ENCODE results near the gene GLTP.
A peak's percentile ranks its signal among the peaks of the same experiment; 100 is the strongest.
"Not testable (repeated sequence)": the region's sequence is repeated elsewhere in the genome, so short reads cannot be mapped to it uniquely, and the experiment has no call there.

Gene GLTP

DNA sequence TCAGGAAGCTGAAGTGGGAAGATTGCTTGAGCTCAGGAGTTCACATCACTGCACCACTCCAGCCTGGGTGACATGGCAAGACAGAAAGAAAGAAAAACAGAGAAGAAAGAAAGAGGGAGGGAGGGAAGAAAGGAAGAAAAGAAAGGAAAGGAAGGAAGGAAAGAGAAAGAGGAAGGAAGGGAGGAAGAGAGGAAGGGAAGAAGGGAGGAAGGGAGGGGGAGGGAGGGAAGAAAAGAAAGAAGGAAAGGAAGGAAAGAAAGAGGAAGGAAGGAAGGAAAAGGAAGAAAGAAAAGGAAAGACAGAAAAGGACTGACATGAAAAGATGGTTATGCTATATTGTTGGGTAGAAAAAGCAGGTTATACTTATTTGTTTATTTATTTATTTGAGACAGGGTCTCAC is 3.9 kb downstream of the GLTP start:
- DNase-seq: no peak

DNA sequence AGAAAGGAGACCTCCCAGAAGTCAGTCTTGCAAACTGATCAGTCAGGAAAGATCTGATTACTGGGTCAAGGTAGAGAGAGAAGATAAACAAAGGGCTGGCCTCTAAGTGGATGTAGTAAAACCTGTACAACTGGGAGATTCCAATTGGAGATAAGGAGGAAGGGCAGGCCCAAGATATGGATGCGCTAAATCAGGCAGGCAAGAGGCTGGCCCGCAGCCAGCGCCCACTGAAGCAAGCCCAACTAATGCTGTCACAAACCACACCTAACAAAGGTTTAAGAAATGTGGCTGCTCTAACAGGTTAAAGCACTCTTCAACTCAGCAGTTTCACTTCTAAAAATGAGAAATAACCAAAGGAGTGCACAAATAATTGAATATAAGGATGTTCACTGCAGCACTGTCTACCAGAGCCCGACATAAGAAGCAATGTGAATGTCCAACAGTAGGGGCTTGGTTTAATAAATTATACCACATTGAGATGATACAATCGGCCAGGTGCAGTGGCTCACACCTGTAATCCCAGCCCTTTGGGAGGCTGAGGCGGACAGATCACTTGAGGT is 4.7 kb downstream of the GLTP start:
- DNase-seq: no peak

DNA sequence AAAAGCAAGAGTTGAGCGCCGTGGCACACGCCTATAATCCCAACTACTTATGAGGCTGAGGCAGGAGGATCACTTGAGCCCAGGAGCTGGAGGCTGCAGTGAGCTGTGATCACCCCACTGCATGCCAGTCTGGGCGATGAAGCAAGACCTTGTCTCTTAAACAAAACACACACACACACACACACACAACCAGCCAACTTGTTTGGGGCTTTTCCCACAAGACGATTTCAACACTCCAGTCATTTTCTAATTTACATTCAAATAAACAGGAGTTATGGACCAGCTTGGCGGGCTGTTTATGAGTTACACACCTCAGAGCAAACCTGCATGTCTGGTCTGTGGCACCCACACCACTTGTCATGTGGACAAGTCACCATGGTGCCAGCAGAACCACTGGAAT is 6.7 kb downstream of the GLTP start:
- no peak for DNase-seq

DNA sequence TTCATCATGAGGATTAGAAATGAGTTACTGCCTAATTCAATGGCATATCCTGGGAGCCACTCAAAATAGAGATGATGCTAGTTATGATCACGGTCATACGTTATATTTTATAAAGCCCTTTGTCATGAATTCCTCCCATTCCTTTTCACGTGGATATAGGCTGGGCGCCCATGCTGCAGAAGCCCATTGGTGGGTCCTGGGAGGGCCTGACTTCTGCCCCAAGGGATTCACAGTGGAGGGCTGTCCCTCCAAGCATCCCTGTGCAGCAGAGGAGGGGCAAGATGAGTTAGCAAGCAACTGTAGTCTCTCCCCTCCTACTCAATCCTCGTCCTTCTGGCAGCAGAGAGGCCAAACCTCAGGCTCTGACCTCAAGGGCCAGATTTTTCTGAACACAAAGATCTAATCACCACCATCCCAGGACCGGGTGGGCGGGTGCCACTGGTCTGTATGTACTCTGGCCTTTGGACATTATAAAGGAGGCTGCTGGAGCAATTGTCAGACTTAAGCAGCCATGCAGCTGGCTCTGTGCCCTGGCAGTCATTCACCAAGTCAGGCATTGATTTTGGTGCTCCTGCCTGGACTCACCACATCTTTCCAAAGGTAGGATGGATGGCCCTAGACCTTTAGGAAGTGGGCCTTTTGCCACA is 8.6 kb downstream of the GLTP start:
- no peak for DNase-seq

DNA sequence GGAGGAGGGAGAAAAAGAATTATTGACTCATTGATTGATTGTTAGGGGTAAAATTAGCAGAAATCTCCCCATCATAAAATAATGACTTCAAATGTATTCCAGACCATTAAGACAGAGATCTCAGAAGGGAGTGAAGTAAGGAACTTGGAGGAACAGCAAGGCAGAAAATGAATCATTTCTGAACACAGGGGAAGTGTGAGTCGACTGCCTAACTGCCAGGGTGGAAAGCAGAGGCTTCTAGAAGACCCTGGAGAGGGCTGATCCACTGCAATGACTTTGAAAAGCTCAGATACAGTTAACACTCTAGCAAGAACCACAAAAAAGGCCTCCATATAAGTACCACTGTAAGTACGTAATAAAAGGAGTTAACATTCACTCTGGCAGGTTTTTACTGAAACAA is 9.7 kb downstream of the GLTP start:
- DNase-seq: no peak

DNA sequence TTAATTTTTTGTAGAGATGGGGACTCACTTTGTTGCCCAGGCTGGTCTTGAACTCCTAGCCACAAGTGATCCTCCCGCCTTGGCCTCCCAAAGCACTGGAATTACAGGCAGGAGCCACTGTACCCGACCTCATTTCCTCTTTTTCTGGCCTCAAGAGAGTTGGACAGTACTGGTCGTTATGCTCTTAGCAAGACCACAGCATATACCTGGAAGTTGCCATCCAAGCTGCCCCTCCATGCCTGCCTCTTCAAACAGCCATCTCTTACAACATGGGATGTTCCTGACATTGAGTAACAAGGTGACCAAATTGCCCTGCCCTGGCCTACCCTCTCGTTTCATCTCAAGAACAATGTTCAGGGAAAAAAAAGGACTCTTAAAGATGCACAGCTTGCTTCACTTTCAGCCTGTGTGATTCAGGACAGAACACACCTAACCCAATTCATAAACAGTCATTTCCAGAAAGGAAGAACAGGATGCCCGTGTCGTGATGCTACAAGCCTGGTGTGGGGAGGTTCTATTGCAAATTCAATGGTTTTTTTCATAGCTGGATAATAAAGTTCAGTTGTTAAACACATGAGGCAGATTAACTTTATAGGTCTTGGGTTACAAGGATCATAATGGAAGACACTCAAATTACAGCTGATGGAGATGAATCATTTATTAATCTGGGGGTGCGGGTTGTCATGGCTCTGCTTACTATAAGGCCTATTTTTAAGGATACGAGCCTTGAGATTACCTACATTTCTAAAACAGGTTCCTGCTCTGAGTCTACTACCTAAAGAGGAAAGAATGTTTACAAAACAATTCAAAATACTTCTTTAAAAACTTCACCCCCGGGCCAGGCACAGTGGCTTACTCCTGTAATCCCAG is 11.9 kb downstream of the GLTP start:
- no peak for DNase-seq

DNA sequence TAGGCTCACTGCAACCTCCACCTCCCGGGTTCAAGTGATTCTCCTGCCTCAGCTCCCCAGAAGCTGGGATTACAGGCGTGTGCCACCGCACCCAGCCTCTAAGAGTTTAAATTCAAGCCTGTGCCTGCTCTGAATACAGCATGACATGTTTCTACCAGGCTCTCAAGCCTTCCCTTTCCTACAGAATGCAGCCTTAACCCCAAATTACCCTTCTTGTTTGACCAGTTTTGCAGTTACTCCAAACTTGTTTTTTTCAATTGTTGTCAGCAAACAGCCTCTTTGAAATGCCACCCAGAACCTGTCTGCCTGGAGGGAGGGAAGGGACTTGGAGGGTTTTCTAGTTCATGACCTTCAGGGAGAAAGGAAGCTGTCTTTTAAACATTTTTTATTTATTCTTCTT is 15.4 kb downstream of the GLTP start:
- no peak for DNase-seq

DNA sequence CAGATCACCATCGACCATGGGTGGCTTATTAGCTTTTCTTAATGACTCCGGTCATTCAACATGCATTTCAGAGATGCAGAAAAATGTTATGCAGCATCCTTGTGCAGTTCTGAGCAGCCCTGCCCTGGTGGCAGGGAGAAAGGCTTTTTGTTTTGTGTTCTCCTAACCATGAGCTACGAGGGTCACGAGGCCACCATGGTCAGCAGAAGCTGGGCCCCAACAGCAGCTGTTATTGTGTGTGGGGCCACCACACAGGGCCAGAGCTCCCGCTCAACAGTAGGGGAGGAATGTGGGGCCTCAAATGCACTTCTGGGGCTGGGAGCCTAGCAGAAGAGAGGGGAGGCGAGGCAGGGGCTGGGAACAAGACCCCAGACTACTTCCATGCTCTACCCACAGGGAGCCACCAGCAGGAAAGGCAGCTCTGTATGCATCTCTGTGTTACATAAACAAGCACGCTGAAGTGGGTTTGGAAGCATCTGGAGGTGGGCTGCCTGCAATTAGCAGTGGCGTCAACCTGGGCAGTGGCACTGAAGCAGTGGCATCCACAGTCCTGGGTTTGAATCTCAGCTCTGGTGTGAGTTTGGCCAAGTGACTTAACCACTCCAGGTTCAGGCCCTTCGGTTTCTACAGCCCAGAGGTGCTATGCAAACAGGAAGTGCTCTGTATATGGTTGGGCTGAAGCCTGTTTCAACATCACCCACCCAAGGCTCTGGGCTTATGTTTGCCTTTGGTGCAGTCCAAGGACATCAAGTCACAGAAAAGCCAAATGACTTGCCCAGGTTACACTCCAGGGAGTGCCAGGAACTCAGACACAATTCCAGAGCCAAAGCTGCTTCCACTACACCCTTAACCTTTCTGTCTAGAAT is 16.3 kb downstream of the GLTP start:
- DNase-seq: peak; percentile 34 to 39

DNA sequence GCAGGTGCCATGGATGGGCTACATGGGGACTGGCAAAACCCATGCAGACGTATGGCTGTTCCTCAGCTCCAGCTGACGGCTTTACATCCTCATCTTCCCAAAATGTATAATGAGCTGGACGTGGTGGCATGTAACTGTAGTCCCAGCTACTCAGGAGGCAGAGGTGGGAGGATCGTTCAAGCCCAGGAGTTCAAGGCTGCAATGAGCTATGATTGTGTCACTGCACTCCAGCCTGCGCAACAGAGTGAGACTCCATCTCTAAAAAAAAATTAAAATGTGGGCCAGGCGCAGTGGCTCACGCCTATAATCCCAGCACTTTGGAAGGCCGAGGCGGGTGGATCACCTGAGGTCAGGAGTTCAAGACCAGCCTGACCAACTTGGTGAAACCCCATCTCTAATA is 17.9 kb downstream of the GLTP start:
- DNase-seq: not testable (repeated sequence)

DNA sequence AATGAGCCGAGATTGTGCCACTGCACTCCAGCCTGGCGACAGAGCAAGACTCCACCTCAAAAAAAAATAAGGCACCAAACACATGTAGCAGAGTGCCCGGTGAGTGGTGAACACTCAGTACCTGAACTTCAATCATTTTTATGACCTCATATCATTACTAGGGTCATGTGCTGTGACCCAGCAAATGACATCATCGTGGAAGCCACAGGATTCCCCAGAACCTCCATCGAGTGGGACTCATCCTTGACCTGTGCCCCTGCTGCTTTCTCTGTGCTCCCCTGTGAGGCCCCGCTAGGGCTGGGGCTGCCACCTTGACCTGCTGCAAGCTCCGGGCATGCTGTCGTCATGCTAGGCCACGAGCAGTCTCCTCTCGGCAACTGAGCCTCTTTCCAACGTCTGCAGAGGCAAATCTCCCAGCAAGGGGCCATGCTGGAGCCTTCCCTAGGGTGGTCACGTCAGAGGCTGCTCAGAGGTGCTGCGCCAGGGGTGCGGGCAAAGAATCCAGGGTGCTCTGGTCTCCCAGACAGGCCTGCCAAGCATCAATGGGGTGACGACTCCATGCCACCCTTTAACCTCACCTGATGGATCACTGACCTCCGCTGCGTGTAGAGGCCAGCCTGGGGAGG is 18.5 kb downstream of the GLTP start:
- no peak for DNase-seq

DNA sequence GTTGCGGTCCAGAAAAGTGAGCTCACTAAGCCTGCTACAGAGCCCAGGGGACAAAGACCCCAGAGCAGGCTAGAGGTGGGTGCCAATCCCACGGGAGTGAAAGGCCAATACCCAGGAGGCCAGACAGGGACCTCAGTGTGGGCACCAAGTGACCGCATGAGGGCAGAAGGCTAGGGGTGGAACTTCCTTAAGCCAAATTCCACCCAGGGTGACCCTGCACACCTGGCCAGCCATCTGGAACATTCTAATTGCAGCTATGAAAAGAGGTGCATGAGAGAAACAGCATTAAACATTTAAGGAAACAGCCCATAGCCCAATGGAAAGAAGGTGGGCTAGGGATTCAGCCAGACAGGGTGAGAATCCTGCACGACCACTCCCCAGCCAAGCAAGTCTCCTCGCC is 19.4 kb downstream of the GLTP start:
- no peak for DNase-seq

DNA sequence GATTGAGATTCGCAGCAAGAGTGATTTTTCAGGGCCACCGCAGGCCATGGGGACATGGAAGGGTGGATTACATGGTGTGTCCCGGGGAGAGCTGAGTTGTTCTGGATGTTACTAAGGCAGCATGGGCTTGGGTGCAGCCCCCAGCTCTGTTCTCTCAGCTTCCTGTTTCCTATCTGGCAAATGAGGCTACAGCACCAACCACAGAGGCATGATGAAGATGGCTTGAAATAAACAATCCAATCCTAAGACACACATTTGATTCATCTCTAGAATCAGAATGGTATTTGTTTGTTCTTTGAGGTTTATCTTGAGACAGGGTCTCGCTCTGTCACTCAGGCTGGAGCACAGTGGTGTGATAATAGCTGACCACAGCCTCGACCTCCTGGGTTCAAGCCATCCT is 21.6 kb downstream of the GLTP start:
- DNase-seq: no peak

DNA sequence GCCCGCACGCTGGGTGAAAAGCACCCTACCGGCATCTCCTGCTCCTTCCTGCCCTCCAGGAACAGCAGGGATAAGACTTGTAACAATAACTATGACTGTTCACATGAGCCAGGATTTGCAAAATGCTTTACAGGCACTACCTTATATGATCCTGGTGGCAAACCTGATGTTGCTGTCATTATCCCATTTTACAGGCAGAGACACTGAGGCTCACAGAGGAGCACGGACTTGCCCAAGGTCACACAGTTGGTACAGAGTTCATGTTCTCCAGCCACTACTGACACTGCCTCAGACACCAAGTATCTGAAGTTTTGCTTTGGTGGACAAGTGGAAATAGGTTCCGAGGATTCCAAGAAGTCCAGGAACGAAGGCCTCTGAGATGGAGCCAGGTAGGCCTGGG is 22.6 kb downstream of the GLTP start:
- no peak for DNase-seq

DNA sequence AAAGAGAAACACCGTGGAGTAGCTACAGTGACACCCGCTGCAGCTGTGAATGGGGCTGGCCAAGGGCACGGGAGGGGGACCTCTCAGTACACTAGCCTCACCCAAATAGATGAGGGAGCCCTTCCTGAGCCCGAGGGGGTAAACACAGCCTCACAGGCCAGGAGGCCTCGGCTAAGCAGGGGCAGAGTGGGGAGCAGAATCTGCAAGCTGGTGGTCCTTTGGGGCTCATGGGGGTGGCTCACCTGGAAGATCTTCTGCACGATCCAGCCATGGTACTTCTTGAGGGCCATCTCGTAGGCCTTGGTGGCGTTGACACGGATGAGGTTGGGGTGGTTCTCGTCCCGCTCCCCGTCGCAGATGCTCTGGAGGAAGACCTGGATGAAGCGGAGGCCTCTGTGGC is 25.0 kb downstream of the GLTP start:
- DNase-seq: no peak

DNA sequence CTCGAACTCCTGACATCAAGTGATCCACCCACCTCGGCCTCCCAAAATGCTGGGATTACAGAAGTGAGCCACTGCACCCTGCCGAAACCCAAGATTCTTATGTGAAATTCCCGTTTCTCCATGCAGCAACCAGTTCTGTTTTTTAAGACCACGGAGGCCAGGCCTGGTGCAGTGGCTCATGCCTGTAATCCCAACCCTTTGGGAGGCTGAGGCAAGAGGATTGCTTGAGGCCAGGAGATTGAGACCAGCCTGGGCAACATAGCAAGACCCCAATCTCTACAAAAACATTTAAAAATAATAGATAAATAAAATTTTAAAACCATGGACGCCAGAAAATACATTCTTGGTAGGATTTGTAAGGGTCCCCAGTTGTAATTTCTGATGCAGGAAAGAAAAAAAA is 29.8 kb downstream of the GLTP start:
- DNase-seq: not testable (repeated sequence)

DNA sequence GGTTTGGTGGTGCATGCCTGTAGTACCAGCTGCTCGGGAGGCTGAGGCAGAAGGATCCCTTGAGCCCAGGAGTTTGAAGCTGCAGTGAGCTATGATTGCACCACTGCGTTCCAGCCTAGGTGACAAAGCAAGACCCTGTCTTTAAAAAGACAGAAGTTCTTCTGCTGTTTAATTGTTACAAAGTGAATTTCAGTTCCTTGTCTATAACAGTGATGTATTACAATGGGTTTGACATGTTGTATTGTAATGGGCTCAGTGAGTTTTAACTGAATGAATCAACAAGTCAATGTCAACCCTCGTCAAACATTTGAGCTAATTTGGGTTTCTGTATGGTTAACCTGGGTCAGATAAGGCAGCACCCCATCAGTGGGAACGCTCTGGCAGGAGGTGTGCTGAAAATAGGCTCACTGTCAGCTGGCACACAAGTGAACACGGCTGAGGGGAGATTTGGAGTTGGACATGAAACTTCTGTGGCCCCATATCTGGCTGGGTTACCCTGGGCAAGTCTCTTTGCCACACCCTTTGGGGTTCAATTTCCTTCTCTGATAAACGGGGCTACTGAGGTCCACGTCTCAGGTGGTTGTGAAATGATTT is 33.1 kb downstream of the GLTP start:
- DNase-seq: no peak

DNA sequence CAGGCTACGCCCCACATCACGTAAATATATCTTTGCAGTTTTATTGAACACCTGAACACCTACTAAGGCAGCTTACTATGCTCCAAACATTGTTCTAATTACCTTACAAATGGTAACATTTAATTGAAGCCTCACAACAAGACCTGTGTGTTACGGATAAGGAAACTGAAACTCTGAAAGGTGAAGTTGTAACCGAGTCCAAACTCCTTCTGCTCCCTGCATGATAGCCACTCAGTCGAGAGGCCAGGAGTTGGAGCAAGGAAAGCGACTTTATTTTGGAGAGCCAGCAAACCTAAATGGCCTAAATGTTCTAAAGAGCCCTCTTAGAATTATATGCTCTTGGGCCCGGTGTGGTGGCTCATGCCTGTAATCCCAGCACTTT is 34.5 kb downstream of the GLTP start:
- no peak for DNase-seq

DNA sequence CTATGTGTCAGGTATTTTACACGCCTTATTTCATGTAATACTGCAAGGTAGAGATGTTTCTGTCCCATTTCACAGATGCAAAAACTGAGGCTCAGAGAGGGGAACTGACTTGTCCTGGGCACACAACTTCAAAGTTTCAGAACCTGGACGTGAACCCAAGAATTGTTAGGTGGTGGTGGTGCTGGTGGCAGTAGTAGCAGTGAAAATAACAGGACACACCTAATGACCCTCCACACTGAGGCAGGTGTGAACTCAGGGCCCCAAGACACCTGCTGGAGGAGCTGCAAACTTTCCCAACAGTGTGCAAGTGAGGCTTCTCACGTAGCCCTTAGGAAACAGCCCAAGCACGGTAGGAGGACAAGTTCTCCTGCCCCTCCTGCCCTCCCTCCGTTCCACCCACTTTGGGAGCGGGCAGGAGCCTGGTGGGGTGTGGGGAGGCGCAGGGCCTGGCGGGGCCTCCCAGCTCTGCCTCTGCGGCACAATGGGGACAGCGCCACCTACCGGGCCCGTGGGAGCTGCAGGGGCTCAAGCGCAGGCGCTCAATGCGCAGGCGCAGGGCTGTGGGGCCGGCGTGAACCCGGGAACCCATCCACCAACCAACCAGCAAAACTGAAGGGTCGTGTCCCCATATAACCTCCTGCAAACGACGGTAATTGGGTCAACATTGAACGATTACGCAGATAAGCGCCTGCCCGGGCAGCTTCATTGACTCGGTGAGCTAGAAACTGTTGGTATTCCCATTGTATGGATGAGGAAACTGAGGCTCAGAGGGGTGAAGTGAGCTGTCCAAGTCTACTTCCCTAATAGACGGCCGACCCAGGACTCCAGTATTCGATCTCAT is 35.1 kb downstream of the GLTP start:
- peak; percentile 84 to 89 for DNase-seq

DNA sequence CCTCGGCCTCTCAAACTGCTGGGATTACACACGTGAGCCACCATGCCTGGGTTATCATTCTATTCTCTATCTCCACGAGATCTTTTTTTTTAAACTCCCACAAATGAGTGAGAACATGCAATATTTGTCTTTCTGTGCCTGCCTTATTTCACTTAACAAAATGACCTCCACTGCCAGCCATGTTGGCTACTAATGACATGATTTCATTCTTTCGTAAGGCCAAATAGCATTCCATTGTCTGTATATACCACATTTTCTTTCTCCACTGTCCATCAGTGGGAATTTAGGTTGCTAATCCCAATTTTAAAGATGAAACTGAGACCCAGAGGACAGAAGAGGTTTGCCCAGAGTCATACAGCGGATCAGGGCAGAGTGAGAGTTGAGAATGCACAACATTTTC is 36.2 kb downstream of the GLTP start:
- DNase-seq: no peak

DNA sequence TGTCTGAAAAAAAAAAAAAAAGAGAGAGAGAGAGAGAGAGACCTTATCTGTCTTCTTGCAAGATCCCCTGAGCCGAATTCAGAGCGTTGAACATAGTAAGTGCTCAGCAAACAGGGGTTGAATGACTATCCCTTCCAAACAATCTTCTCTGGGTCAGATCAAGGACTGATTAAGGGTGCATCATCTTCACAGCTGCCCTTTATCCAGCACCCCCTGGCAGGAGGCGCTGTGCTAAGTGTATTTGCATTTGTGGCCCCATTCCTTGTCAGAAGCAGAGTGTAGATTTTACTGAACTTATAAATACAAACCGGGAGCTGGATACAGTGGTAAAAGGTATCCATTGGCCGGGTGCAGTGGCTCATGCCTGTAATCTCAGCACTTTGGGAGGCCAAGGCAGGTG is 38.3 kb downstream of the GLTP start:
- no peak for DNase-seq

DNA sequence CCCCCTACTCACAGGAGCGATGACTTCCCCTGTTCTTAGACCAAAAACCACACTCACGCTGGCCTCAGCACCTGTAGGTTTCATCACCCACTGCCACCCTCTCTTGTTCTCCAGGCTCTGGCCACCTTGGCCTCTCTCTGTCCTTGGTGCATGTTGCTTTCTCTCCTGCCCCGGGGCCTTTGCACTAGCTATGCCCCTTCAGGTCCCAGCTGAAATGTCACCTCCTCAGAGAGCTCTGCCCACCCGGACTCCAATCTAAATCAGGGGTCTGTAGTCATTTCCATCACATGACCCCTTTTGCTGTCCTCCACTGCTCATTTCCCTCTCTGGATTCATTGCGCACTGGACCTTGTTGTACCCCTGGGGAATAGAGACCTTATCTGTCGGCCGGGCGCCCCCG is 39.0 kb downstream of the GLTP start:
- DNase-seq: no peak
